ENCODE measurements around the gene CDH13.

- TF ChIP-seq CTCF (IDR thresholded peaks at IDR 0.05): no peak
- no peak for TF ChIP-seq POLR2A (IDR thresholded peaks at IDR 0.05)
- TF ChIP-seq EP300 (IDR thresholded peaks at IDR 0.05): no peak
- no peak for TF ChIP-seq POLR2AphosphoS5 (IDR thresholded peaks at IDR 0.05)
These were observed 533.7 kb downstream of the CDH13 start for GRCh38 chr16:83160287-83161020.
